Measurements from ENCODE around the gene NDUFA8. TPM values are rescaled to one million over a fixed set of nuclear protein-coding genes. Genes with fewer than 3 reads are reported as not detected.

The NDUFA8 gene
- total and polyA plus RNA-seq, 3 experiments from 2014 or later, result 50.7 to 74.4 (median 54.6) TPM

GRCh38 chr9:122122468-122122867, 37.1 kb downstream of the NDUFA8 start:
- Mint-ChIP-seq H3K27ac (no peak overlapping the region), H3K9me3 (no peaks in the 10 kb centered on the region), H3K27me3 (peaks cover 30 to 36% of the 10 kb centered on the region in 2 donors), H3K36me3 (peaks cover 0 to 2% (median 0%) of the 10 kb centered on the region in 3 donors), H3K4me3 (no peak overlapping the region), H3K4me1 (peaks cover 20 to 26% (median 22%) of the 10 kb centered on the region in 3 donors)
- Histone ChIP-seq H3K4me3 (ENCODE audit: low read length) (no peak overlapping the region), H3K27ac (ENCODE audit: low read depth, low read length) (no peak overlapping the region), H3K36me3 (ENCODE audit: insufficient read depth, low read length) (no peaks in the 10 kb centered on the region), H3K4me1 (ENCODE audit: insufficient read depth, low read length) (peaks cover 5% of the 10 kb centered on the region), H3K27me3 (ENCODE audit: insufficient read depth, low read length, poor library complexity, severe bottlenecking) (peaks cover 15% of the 10 kb centered on the region), H3K9me3 (ENCODE audit: low read length) (no peaks in the 10 kb centered on the region)
- ChIA-PET CTCF (interaction anchor here (0.6 to 9.9 kb wide), 9 partner anchors 9 to 689 kb away, joined by 3 to 166 read pairs (median 4); no protein-coding TSS in a partner anchor), POLR2A (no interaction called here)
- DNase-seq, result no peak

- Histone ChIP-seq H3K4me3 (ENCODE audit: low read length) (no peak overlapping the region), H3K9me3 (ENCODE audit: low read length) (no peaks in the 10 kb centered on the region), H3K27me3 (ENCODE audit: insufficient read depth, low read length, poor library complexity, severe bottlenecking) (peaks cover 15% of the 10 kb centered on the region), H3K4me1 (ENCODE audit: insufficient read depth, low read length) (peaks cover 5% of the 10 kb centered on the region), H3K36me3 (ENCODE audit: insufficient read depth, low read length) (no peaks in the 10 kb centered on the region), H3K27ac (ENCODE audit: low read depth, low read length) (no peak overlapping the region)
- Mint-ChIP-seq H3K27ac (no peak overlapping the region), H3K9me3 (no peaks in the 10 kb centered on the region), H3K27me3 (peaks cover 25 to 34% of the 10 kb centered on the region in 2 donors), H3K4me1 (peaks cover 18 to 23% (median 22%) of the 10 kb centered on the region in 3 donors), H3K4me3 (no peak overlapping the region), H3K36me3 (peaks cover 0 to 2% (median 0%) of the 10 kb centered on the region in 3 donors)
- POLR2A ChIA-PET, result no interaction called here
- CTCF ChIA-PET, result interaction anchor here (1.0 to 9.9 kb wide), 7 partner anchors 8 to 689 kb away, joined by 3 to 166 read pairs (median 3); no protein-coding TSS in a partner anchor
- DNase-seq, result no peak
Observed at GRCh38 chr9:122121931-122122330, 37.6 kb downstream of the NDUFA8 start.

- POLR2A ChIA-PET, result no interaction called here
- peaks cover 3% of the 10 kb centered on the region for H3K4me1 ChIP-seq (ENCODE audit: insufficient read depth, low read length)
Observed at GRCh38 chr9:122121391-122121790, 38.2 kb downstream of the NDUFA8 start.

GRCh38 chr9:122120316-122121071, 39.1 kb downstream of the NDUFA8 start:
- ChIA-PET POLR2A (no interaction called here), CTCF (interaction anchor here (1.2 to 9.9 kb wide), 3 partner anchors 24 to 235 kb away, joined by 3 to 166 read pairs (median 96); no protein-coding TSS in a partner anchor)
- H3K4me3 Mint-ChIP-seq, result no peak overlapping the region
- H3K36me3 Mint-ChIP-seq, result peaks cover 0 to 2% (median 0%) of the 10 kb centered on the region in 3 donors
- Histone ChIP-seq H3K4me1 (ENCODE audit: insufficient read depth, low read length) (no peaks in the 10 kb centered on the region), H3K36me3 (ENCODE audit: insufficient read depth, low read length) (no peaks in the 10 kb centered on the region), H3K9me3 (ENCODE audit: low read length) (no peaks in the 10 kb centered on the region), H3K27me3 (ENCODE audit: insufficient read depth, low read length, poor library complexity, severe bottlenecking) (peaks cover 7% of the 10 kb centered on the region), H3K4me3 (ENCODE audit: low read length) (no peak overlapping the region), H3K27ac (ENCODE audit: low read depth, low read length) (no peak overlapping the region)
- H3K27me3 Mint-ChIP-seq, result peaks cover 13 to 21% of the 10 kb centered on the region in 2 donors
- DNase-seq, result no peak
- peaks cover 0 to 1% (median 0%) of the 10 kb centered on the region in 5 donors for H3K9me3 Mint-ChIP-seq
- H3K4me1 Mint-ChIP-seq, result peaks cover 10 to 15% (median 11%) of the 10 kb centered on the region in 3 donors
- peak overlapping the region in 1 of 8 donors; percentile 50 for H3K27ac Mint-ChIP-seq

More at GRCh38 chr9:122121391-122121790, 38.2 kb downstream of the NDUFA8 start:
- Histone ChIP-seq H3K36me3 (ENCODE audit: insufficient read depth, low read length) (no peaks in the 10 kb centered on the region), H3K4me3 (ENCODE audit: low read length) (no peak overlapping the region), H3K27ac (ENCODE audit: low read depth, low read length) (no peak overlapping the region), H3K27me3 (ENCODE audit: insufficient read depth, low read length, poor library complexity, severe bottlenecking) (peaks cover 13% of the 10 kb centered on the region), H3K9me3 (ENCODE audit: low read length) (no peaks in the 10 kb centered on the region)
- Mint-ChIP-seq H3K27me3 (peaks cover 22 to 30% of the 10 kb centered on the region in 2 donors), H3K9me3 (no peaks in the 10 kb centered on the region), H3K36me3 (peaks cover 0 to 2% (median 0%) of the 10 kb centered on the region in 3 donors), H3K4me1 (peaks cover 14 to 19% (median 18%) of the 10 kb centered on the region in 3 donors), H3K27ac (no peak overlapping the region), H3K4me3 (no peak overlapping the region)
- CTCF ChIA-PET, result interaction anchor here (1.0 to 9.9 kb wide), 5 partner anchors 8 to 228 kb away, joined by 3 to 166 read pairs (median 7); no protein-coding TSS in a partner anchor
- DNase-seq, result no peak

- Histone ChIP-seq H3K27me3 (ENCODE audit: insufficient read depth, low read length, poor library complexity, severe bottlenecking) (peaks cover under 1% of the 10 kb centered on the region), H3K27ac (ENCODE audit: low read depth, low read length) (no peak overlapping the region), H3K9me3 (ENCODE audit: low read length) (no peaks in the 10 kb centered on the region), H3K4me1 (ENCODE audit: insufficient read depth, low read length) (no peaks in the 10 kb centered on the region), H3K36me3 (ENCODE audit: insufficient read depth, low read length) (no peaks in the 10 kb centered on the region), H3K4me3 (ENCODE audit: low read length) (no peak overlapping the region)
- Mint-ChIP-seq H3K27me3 (peaks cover 6 to 18% of the 10 kb centered on the region in 2 donors), H3K36me3 (peaks cover 0 to 2% (median 0%) of the 10 kb centered on the region in 3 donors), H3K4me1 (peaks cover 4 to 9% (median 5%) of the 10 kb centered on the region in 3 donors), H3K27ac (no peak overlapping the region), H3K4me3 (no peak overlapping the region), H3K9me3 (peaks cover 0 to 1% (median 0%) of the 10 kb centered on the region in 5 donors)
- CTCF ChIA-PET, result interaction anchor here (1.2 to 9.9 kb wide), 3 partner anchors 23 to 236 kb away, joined by 3 to 166 read pairs (median 96); no protein-coding TSS in a partner anchor
- POLR2A ChIA-PET, result interaction anchor here (0.7 kb wide), 1 partner anchor 227 kb away, joined by 7 read pairs; no protein-coding TSS in a partner anchor
- no peak for DNase-seq
Observed at GRCh38 chr9:122119721-122120120, 39.9 kb downstream of the NDUFA8 start.

- ChIA-PET POLR2A (interaction anchor here (0.7 kb wide), 1 partner anchor 228 kb away, joined by 7 read pairs; no protein-coding TSS in a partner anchor), CTCF (interaction anchor here (5.3 to 9.9 kb wide), 2 partner anchors 20 to 230 kb away, joined by 22 to 166 read pairs; no protein-coding TSS in a partner anchor)
- H3K4me3 ChIP-seq (ENCODE audit: low read length), result no peak overlapping the region
- Mint-ChIP-seq H3K4me1 (peaks cover 4 to 7% (median 5%) of the 10 kb centered on the region in 3 donors), H3K4me3 (no peak overlapping the region), H3K27me3 (peaks cover 2 to 14% of the 10 kb centered on the region in 2 donors), H3K9me3 (peaks cover 0 to 1% (median 0%) of the 10 kb centered on the region in 5 donors), H3K36me3 (peaks cover 0 to under 1% (median 0%) of the 10 kb centered on the region in 3 donors), H3K27ac (no peak overlapping the region)
- no peak for DNase-seq
- no peak overlapping the region for H3K27ac ChIP-seq (ENCODE audit: low read depth, low read length)
- H3K4me1 ChIP-seq (ENCODE audit: insufficient read depth, low read length), result no peaks in the 10 kb centered on the region
- H3K36me3 ChIP-seq (ENCODE audit: insufficient read depth, low read length), result no peaks in the 10 kb centered on the region
- H3K9me3 ChIP-seq (ENCODE audit: low read length), result no peaks in the 10 kb centered on the region
- no peaks in the 10 kb centered on the region for H3K27me3 ChIP-seq (ENCODE audit: insufficient read depth, low read length, poor library complexity, severe bottlenecking)
Observed at GRCh38 chr9:122119166-122119521, 40.4 kb downstream of the NDUFA8 start.

GRCh38 chr9:122118343-122119165, 41.0 kb downstream of the NDUFA8 start:
- no peaks in the 10 kb centered on the region for H3K36me3 Mint-ChIP-seq
- peaks cover 4 to 6% (median 5%) of the 10 kb centered on the region in 3 donors for H3K4me1 Mint-ChIP-seq
- no peak overlapping the region for H3K27ac ChIP-seq (ENCODE audit: low read depth, low read length)
- H3K9me3 ChIP-seq (ENCODE audit: low read length), result no peaks in the 10 kb centered on the region
- CTCF ChIA-PET, result interaction anchor here (2.9 to 9.9 kb wide), 3 partner anchors 19 to 232 kb away, joined by 12 to 166 read pairs (median 22); no protein-coding TSS in a partner anchor
- no peak overlapping the region for H3K4me3 ChIP-seq (ENCODE audit: low read length)
- H3K4me1 ChIP-seq (ENCODE audit: insufficient read depth, low read length), result no peaks in the 10 kb centered on the region
- H3K27ac Mint-ChIP-seq, result no peak overlapping the region
- no peak for DNase-seq
- no peak overlapping the region for H3K4me3 Mint-ChIP-seq
- peaks cover 0 to 1% (median 0%) of the 10 kb centered on the region in 5 donors for H3K9me3 Mint-ChIP-seq
- H3K36me3 ChIP-seq (ENCODE audit: insufficient read depth, low read length), result no peaks in the 10 kb centered on the region
- H3K27me3 ChIP-seq (ENCODE audit: insufficient read depth, low read length, poor library complexity, severe bottlenecking), result no peaks in the 10 kb centered on the region
- peaks cover 2 to 15% of the 10 kb centered on the region in 2 donors for H3K27me3 Mint-ChIP-seq
- POLR2A ChIA-PET, result interaction anchor here (0.7 kb wide), 1 partner anchor 228 kb away, joined by 7 read pairs; no protein-coding TSS in a partner anchor
